ENCODE measurements around the gene ARPC1A. TPM values are rescaled to one million over a fixed set of nuclear protein-coding genes. Genes with fewer than 3 reads are reported as not detected.
A peak's percentile ranks its signal among the peaks of the same experiment; 100 is the strongest.

The ARPC1A gene
- total RNA-seq, 4 donors from 2014 or later = 37.0 to 58.8 (median 44.1) TPM

DNA sequence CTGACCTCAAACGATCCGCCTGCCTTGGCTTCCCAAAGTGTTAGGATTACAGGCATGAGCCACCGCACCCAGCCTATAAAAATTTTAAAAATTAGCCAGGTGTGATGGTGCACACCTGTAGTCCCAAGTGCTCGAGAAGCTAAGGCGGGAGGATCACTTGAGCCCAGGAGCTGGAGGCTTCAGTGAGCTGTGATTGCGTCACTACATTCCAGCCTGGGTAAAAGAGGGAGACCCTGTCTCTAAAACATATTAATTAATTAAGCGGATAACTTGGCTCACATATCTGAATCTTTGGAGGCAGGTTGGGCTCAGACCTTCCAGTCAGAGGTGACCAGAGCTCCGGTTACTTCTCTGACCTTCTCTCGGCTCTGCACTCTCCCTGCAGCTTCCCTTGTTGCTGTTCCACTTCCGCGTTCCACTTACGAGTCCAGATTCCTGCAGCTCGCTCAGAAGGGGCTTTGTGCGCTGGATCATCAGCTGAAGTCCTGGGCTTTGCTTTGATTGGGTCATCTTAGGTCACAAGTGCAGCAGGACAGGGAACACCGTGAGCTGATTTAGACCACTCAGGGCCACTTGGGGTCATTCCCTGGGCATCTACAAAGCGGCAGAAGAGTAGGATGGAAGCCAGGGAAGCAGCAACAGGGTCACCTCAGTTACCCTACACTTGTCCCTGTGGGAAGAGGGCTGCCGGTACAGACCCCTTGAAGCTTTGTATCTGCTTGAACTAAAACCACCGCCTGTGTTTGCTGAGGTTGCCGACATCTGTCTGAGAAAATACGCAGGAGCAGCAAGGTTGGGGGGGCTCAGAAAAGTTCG is 46.8 kb downstream of the ARPC1A start:
- peaks cover 0 to 3% of the 10 kb centered on the region in 2 donors for H3K36me3 ChIP-seq
- no peak for DNase-seq
- no peak overlapping the region for H3K4me3 ChIP-seq
- ATAC-seq = no peak
- in situ Hi-C loops (cut with MboI; ENCODE audit: low sequenced_read_pairs in 4 of 4) = no loop called here
- peak overlapping the region in 1 of 4 donors; percentile 8 for H3K27ac ChIP-seq
- no peak for TF ChIP-seq POLR2A (IDR thresholded peaks at IDR 0.05)
- TF ChIP-seq, protein P1, sequence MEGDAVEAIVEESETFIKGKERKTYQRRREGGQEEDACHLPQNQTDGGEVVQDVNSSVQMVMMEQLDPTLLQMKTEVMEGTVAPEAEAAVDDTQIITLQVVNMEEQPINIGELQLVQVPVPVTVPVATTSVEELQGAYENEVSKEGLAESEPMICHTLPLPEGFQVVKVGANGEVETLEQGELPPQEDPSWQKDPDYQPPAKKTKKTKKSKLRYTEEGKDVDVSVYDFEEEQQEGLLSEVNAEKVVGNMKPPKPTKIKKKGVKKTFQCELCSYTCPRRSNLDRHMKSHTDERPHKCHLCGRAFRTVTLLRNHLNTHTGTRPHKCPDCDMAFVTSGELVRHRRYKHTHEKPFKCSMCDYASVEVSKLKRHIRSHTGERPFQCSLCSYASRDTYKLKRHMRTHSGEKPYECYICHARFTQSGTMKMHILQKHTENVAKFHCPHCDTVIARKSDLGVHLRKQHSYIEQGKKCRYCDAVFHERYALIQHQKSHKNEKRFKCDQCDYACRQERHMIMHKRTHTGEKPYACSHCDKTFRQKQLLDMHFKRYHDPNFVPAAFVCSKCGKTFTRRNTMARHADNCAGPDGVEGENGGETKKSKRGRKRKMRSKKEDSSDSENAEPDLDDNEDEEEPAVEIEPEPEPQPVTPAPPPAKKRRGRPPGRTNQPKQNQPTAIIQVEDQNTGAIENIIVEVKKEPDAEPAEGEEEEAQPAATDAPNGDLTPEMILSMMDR (IDR thresholded peaks at IDR 0.05 in 4 of 5, conservative IDR thresholded peaks at IDR 0.05 in 1 of 5) = no peak
- intact Hi-C loops (cut with DNase I; ENCODE audit: low total_unique reads) = no loop called here
- no peaks in the 10 kb centered on the region for H3K9me3 ChIP-seq
- peaks cover 0 to 9% of the 10 kb centered on the region in 2 donors for H3K4me1 ChIP-seq
- H3K27me3 ChIP-seq = no peaks in the 10 kb centered on the region

DNA sequence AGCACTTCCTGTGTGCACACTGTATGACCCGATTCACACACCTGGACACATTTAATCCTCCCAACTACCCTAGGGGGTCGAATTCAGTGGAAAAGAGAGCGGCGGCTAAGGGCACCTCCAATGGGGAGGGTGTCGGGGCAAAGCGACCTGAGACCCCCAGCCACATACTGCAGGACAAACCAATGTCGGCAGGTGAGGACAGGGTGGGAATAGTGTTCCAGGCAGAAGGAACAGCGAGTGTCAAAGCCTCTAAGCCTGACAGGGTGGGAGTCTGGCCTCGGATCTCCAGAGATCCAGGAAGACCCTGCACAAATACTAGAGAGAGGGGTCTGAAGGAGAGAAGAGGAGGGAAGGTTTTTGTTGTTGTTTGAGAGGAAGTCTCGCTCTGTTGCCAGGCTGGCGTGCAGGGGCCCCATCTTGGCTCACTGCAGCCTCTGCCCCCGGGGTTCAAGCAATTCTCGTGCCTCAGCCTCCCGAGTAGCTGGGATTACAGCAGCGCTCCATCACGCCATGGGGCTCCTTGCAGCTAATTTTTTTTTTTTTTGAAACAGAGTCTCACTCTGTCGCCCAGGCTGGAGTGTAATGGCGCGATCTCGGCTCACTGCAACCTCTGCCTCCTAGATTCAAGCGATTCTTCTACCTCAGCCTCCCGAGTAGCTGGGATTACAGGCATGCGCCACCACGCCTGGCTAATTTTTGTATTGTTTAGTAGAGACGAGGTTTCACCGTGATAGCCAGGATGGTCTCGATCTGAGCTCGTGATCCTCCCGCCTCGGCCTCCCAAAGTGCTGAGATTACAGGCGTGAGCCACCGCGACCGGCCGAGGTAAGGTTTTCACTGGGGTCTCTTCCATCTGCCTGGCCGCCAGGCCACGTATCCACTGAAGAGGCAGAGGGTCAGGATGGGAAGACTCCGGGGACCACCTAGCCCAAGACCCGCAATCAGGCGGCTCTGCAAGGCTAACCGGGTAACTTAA is 47.7 kb downstream of the ARPC1A start:
- Histone ChIP-seq H3K4me1 (peaks cover 0 to 9% of the 10 kb centered on the region in 2 donors), H3K36me3 (no peaks in the 10 kb centered on the region), H3K9me3 (no peaks in the 10 kb centered on the region), H3K27me3 (no peaks in the 10 kb centered on the region), H3K4me3 (peak overlapping the region; percentile 68 to 93 (median 74)), H3K27ac (peak overlapping the region; percentile 61 to 83 (median 78))
- in situ Hi-C loops (cut with MboI; ENCODE audit: low sequenced_read_pairs in 4 of 4) (no loop called here), intact Hi-C loops (cut with DNase I; ENCODE audit: low total_unique reads) (no loop called here)
- ATAC-seq (no peak), DNase-seq (no peak)
- TF ChIP-seq, protein P1 (IDR thresholded peaks at IDR 0.05 in 4 of 5, conservative IDR thresholded peaks at IDR 0.05 in 1 of 5) = no peak
- no peak for TF ChIP-seq POLR2A (IDR thresholded peaks at IDR 0.05)

DNA sequence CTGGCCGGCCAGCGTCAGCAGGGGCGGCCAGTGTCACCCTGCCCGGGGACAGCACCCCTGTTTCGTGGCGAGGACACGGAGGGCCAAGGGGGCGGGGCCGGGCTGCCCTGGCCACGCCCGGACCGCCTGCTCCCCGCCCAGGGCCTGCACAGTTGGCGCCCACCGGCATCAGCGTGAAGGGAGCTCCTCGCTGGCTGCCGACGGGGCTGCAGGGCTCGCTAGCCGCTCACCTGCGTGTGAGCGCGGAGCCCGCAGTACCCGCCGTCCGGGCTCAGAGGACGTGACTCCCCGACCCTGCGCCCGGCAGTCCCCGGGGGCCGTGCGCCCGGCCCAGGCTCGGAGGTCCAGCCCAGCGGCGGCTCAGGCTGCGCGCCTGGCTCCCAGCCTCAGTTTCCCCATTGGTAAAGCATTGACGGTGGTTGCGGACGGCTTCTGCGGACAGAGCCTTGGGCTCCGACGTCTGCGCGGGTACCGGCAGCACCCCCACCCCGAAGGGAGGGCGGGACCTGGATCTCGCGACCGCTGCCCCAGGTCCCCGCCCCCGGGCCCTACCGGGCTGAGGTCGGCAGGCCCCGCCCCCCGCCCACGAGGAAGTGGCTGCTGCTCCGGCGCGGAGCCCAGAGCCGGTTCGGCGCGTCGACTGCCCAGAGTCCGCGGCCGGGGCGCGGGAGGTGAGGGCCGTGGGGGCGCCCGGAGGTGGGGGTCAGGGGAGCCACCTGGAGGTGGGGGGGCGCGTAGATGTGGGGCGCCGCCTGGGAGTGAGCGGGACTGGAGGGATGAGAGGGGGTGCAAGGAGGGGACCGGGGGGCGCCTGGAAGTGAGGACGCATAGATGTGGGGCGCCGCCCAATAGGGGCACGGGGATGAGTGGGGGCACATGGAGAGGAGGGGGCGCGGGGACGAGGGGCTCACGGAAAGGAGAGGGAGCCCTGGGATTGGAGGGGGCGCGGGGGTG is 48.7 kb downstream of the ARPC1A start, which contains the start of gene ARPC1B:
ARPC1B (plus strand) TSS at position 620 of the 954 bp plus-strand sequence. CDS start 10,985 bp downstream, outside the sequence.
- H3K4me3 ChIP-seq = peak within 1 kb of the TSS; percentile 68 to 93 (median 74)
- TF ChIP-seq, protein P1 (IDR thresholded peaks at IDR 0.05 in 4 of 5, conservative IDR thresholded peaks at IDR 0.05 in 1 of 5) = no peak
- TF ChIP-seq POLR2A (IDR thresholded peaks at IDR 0.05) = peak; percentile 31 to 33
- peaks cover 5 to 13% of the 10 kb centered on the region in 2 donors for H3K4me1 ChIP-seq
- DNase-seq (peak; percentile 36 to 58), ATAC-seq (peak; percentile 43 to 49)
- intact Hi-C loops (cut with DNase I; ENCODE audit: low total_unique reads) (loop anchor here (1.0 kb wide), 1 partner anchor 34 kb away; the partner anchor contains the start of genes BUD31 and PDAP1), in situ Hi-C loops (cut with MboI; ENCODE audit: low sequenced_read_pairs in 4 of 4) (no loop called here)
- no peaks in the 10 kb centered on the region for H3K9me3 ChIP-seq
- no peaks in the 10 kb centered on the region for H3K36me3 ChIP-seq
- peak within 1 kb of the TSS; percentile 61 to 83 (median 78) for H3K27ac ChIP-seq
- no peaks in the 10 kb centered on the region for H3K27me3 ChIP-seq

Measured in gastrocnemius medialis (tissue), 4 donors.